ENCODE results near the gene C1orf232. TPM values are rescaled to one million over a fixed set of nuclear protein-coding genes. Genes with fewer than 3 reads are reported as not detected.

The C1orf232 gene
- total and polyA plus RNA-seq, 9 of the 15 experiments (the other 6 are each of a cell fraction or from before 2014, with no cell fraction given), result not detected

DNA sequence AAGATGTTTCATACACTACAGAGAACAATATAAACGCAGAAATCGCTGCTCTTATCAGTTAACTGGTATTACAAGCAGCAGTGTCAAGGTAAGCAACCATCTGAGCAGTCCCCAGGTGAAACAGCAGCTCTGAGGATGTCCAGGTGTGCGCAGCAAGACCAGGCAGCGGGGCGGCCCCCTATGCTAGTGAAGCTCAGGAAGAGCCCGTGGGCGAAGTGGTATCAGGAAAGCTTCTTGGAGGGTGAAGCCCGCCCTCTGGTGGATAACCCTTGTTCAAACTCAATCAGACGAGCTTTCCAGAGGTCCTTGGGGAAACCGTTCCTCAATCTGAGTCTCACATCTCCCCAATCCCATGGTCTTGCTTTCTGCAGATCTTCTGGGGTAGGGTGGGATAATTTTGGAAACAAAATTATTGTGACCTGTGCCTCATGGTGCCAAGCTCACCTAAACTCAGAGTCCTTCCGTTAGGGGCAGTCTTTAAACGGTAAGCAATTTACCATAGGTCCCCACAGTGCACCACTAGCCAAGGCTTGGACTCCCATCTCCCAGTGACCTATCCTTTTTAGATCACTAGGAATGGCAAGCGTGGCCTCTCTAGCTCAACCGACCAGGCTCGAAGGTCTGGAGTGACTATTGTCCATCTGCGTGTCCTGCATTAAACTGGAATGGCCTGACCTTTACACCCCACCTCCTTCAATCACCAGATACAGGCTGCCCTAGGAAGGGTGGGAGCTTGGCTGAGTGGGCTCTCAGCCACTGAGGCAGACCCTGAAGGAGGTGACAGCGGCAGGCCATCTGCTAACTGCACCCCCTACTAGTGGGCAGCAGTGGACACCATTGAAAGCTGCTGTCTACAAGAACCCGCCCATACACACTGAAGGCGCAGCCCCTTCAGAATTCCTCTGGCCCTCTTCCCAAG is 23.5 kb downstream of the C1orf232 start (continued):
- TF ChIP-seq, protein P1, sequence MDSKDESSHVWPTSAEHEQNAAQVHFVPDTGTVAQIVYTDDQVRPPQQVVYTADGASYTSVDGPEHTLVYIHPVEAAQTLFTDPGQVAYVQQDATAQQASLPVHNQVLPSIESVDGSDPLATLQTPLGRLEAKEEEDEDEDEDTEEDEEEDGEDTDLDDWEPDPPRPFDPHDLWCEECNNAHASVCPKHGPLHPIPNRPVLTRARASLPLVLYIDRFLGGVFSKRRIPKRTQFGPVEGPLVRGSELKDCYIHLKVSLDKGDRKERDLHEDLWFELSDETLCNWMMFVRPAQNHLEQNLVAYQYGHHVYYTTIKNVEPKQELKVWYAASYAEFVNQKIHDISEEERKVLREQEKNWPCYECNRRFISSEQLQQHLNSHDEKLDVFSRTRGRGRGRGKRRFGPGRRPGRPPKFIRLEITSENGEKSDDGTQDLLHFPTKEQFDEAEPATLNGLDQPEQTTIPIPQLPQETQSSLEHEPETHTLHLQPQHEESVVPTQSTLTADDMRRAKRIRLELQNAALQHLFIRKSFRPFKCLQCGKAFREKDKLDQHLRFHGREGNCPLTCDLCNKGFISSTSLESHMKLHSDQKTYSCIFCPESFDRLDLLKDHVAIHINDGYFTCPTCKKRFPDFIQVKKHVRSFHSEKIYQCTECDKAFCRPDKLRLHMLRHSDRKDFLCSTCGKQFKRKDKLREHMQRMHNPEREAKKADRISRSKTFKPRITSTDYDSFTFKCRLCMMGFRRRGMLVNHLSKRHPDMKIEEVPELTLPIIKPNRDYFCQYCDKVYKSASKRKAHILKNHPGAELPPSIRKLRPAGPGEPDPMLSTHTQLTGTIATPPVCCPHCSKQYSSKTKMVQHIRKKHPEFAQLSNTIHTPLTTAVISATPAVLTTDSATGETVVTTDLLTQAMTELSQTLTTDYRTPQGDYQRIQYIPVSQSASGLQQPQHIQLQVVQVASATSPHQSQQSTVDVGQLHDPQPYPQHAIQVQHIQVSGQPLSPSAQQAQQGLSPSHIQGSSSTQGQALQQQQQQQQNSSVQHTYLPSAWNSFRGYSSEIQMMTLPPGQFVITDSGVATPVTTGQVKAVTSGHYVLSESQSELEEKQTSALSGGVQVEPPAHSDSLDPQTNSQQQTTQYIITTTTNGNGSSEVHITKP (IDR thresholded peaks at IDR 0.05; ENCODE audit: partially characterized antibody), result peak; percentile 37
- TF ChIP-seq ZFP1 (CRISPR knock-in tag; IDR thresholded peaks at IDR 0.05) (no peak), ZNF583 (CRISPR knock-in tag; IDR thresholded peaks at IDR 0.05) (no peak), ARNT (IDR thresholded peaks at IDR 0.05) (0 out of 4 replicates have a peak, but pooled peaks of 1 of the 2 experiments have one; percentile 36), ZNF324 (CRISPR knock-in tag; IDR thresholded peaks at IDR 0.05) (no peak), ZNF57 (CRISPR knock-in tag; IDR thresholded peaks at IDR 0.05) (no peak), SIN3A (IDR thresholded peaks at IDR 0.05; ENCODE audit: borderline replicate concordance in 2 of 2, control insufficient read depth in 1 of 2, low read depth in 2 of 2, low read length in 2 of 2) (no peak), MED1 (CRISPR knock-in tag; IDR thresholded peaks at IDR 0.05; ENCODE audit: borderline replicate concordance) (no peak), POLR2B (IDR thresholded peaks at IDR 0.05; ENCODE audit: low read depth, partially characterized antibody) (no peak), NFYB (IDR thresholded peaks at IDR 0.05; ENCODE audit: extremely low read depth, insufficient read length) (no peak), ZNF354B (CRISPR knock-in tag; IDR thresholded peaks at IDR 0.05) (no peak), ZNF707 (CRISPR knock-in tag; conservative IDR thresholded peaks at IDR 0.05) (no peak), CC2D1A (IDR thresholded peaks at IDR 0.05) (peak; percentile 91), KLF16 (IDR thresholded peaks at IDR 0.05) (0 out of 2 replicates have a peak, but pooled peaks have one; percentile 16), RAD21 (CRISPR knock-in tag; conservative IDR thresholded peaks at IDR 0.05 in 1 of 2, IDR thresholded peaks at IDR 0.05 in 1 of 2) (peak; percentile 99 to 100), CTBP1 (IDR thresholded peaks at IDR 0.05; ENCODE audit: borderline replicate concordance) (peak; percentile 90), SMARCB1 (IDR thresholded peaks at IDR 0.05; ENCODE audit: insufficient read length, low read depth) (no peak)
- TF ChIP-seq, protein P2, sequence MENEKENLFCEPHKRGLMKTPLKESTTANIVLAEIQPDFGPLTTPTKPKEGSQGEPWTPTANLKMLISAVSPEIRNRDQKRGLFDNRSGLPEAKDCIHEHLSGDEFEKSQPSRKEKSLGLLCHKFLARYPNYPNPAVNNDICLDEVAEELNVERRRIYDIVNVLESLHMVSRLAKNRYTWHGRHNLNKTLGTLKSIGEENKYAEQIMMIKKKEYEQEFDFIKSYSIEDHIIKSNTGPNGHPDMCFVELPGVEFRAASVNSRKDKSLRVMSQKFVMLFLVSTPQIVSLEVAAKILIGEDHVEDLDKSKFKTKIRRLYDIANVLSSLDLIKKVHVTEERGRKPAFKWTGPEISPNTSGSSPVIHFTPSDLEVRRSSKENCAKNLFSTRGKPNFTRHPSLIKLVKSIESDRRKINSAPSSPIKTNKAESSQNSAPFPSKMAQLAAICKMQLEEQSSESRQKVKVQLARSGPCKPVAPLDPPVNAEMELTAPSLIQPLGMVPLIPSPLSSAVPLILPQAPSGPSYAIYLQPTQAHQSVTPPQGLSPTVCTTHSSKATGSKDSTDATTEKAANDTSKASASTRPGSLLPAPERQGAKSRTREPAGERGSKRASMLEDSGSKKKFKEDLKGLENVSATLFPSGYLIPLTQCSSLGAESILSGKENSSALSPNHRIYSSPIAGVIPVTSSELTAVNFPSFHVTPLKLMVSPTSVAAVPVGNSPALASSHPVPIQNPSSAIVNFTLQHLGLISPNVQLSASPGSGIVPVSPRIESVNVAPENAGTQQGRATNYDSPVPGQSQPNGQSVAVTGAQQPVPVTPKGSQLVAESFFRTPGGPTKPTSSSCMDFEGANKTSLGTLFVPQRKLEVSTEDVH (IDR thresholded peaks at IDR 0.05; ENCODE audit: low read depth, partially characterized antibody), result no peak
- TF ChIP-seq, protein P3, sequence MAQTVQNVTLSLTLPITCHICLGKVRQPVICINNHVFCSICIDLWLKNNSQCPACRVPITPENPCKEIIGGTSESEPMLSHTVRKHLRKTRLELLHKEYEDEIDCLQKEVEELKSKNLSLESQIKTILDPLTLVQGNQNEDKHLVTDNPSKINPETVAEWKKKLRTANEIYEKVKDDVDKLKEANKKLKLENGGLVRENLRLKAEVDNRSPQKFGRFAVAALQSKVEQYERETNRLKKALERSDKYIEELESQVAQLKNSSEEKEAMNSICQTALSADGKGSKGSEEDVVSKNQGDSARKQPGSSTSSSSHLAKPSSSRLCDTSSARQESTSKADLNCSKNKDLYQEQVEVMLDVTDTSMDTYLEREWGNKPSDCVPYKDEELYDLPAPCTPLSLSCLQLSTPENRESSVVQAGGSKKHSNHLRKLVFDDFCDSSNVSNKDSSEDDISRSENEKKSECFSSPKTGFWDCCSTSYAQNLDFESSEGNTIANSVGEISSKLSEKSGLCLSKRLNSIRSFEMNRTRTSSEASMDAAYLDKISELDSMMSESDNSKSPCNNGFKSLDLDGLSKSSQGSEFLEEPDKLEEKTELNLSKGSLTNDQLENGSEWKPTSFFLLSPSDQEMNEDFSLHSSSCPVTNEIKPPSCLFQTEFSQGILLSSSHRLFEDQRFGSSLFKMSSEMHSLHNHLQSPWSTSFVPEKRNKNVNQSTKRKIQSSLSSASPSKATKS (CRISPR knock-in tag; IDR thresholded peaks at IDR 0.05), result no peak
